ENCODE results near the gene ERC2.

Gene ERC2

DNA sequence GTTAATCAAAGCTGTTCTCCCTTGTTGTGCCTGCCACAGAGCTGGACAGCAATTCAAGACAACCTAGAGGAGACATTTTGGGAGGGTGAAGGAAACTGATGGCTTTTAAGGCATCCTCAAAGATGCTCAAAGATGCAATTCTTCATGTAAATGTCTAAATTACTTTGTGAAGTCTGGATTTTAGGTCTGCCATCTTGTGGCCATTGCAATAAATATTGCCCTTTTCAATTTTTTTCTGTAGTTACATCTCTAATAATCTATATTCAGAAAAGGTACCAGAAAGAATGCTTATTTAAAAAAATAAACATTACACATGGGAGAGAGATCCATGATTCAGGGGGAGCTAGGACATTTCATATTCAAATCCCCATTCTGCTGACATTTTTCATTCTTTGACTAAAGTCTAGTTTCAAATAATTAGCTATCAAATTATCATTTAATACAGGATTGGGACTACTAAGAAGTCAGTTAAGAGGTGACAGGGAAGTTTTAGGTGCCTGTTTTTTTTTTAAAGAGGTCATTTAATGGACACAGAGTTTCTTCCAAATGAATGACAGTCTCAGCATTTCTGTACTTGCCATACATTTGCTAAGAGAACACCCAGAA lies 721.4 kb downstream of the ERC2 start:
- peak; percentile 2 for DNase-seq (ENCODE audit: low spot score)

DNA sequence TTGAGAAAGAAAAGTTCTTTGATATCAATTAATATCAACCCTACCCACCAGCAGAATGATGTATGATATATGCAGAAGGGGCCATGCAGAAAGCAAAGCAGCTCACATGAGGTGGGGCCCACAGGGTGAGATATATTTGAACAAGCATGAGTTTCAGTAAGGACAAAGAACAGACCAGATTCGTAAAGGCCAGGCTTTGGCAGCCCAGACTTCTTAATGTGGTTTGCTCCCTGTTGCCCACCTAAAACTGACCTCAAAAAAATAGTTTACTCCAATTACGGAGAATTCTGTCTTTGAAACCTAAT lies 725.5 kb downstream of the ERC2 start:
- no peak for DNase-seq (ENCODE audit: low spot score)

DNA sequence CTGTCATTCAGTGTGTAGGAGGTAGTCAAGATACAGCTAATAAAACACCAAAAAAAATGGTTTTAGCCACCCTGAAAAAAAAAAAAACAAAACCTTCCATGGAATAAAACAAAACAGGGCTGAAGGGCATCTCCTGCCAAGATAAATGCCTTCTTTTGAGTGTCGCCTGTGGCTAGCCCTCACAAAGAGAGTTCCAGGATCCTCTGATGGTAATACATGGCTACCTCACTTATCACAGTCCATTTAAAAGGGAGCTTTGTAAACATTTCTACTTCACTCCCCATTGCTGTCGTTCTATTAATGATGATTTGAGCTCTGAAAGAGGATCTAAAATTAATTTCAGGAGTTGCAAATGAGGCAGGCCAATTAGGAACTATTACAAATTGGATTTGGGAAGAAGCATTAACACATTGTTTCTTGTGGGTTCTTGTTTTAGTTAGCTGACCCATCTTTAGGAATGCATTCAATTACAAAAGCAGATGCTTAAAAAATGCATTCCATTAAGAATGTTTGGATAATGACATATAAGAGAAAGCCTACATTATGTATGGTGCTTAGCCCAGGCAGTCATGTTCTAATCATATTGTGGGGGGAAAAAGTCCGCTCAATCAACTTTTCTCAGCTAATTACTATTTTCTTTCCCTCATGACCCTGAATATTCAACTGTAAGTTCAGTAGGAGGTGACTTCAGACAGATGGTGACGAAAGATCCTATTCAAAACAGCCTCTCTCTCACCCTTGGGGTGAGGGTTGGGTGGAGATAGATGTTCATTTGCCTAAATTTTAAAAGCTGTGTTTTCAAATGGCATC lies 726.0 kb downstream of the ERC2 start:
- DNase-seq (ENCODE audit: low spot score) = no peak

GRCh38 chr3:55737186-55737585 lies 731.1 kb downstream of the ERC2 start:
- DNase-seq (ENCODE audit: low spot score) = no peak

DNA sequence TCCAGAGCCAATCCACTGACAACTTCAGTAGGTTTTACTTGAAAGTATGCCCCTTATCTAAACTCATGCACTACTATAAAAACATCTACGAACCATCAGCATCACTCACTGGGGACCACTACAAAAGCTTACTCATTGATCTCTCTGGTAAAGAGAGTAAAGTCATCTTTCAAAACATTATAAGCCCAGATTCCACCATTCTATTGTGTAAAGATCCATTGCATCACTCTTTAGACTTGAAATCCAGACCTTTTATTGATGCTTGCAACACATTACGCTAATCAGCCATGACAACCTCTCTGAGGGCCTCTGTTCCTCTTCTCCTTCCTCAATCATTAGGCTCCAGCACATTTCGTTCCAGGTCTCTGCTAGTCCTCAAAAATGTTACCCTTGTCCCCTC lies 732.3 kb downstream of the ERC2 start:
- DNase-seq (ENCODE audit: low spot score) = no peak

DNA sequence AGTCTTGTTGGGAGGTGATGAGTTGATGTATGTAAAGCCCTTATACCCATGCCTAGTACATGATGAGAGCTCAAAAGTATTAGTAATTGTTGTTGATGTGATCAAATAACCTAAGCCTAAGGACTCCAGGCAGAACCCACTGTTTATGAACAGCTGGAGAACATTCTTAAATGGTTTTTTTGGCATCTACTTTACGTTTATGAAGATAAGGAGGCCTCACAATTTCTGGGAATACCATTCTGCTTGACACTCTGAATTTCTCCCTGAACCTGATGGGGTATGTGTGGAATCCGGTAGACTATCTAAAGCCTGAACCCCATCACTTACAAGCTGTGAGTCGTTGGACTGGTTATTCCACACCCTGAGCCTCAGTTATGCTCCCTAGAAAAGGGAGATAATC lies 736.5 kb downstream of the ERC2 start:
- DNase-seq (ENCODE audit: low spot score) = no peak

- DNase-seq (ENCODE audit: low spot score) = no peak
Measured at GRCh38 chr3:55729546-55729945, 738.7 kb downstream of the ERC2 start.

DNA sequence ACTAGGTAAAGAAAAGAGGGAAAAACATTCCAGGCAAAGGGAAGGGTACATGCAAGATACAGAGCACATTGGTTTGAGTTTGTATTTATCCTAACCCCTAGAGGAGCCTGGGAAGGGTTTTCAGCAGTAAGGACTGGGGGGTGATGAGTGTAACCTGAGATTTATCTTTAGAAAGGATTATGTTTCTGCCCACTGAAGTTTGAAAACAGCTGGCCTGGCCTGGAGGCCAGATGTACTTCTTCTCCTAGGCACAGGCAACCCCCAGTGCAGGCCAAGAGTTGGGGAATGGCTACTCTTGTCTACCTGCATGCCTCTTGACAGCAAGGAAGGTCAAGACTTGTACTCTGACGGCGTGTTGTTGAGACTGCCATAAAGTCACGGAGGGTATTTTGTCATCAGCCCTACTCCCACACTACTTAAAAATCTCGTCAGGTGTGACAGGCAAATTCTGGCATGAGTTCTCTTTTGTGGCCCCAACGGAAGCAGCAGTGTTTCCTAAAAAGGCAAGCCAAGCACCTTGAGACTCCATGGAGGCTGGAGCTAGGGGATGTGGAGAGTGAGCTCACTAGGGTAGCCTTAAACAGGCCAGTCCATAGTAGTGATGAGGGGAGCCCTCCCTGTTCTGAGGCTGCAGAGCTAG lies 739.7 kb downstream of the ERC2 start:
- no peak for DNase-seq (ENCODE audit: low spot score)

- DNase-seq (ENCODE audit: low spot score) = no peak
Measured at GRCh38 chr3:55726501-55726775, 741.8 kb downstream of the ERC2 start.

- no peak for DNase-seq (ENCODE audit: low spot score)
Measured at GRCh38 chr3:55725681-55726500, 742.4 kb downstream of the ERC2 start.

- DNase-seq (ENCODE audit: low spot score) = no peak
Measured at GRCh38 chr3:55724821-55725220, 743.4 kb downstream of the ERC2 start.

- no peak for DNase-seq (ENCODE audit: low spot score)
Measured at GRCh38 chr3:55724407-55724784, 743.9 kb downstream of the ERC2 start.

DNA sequence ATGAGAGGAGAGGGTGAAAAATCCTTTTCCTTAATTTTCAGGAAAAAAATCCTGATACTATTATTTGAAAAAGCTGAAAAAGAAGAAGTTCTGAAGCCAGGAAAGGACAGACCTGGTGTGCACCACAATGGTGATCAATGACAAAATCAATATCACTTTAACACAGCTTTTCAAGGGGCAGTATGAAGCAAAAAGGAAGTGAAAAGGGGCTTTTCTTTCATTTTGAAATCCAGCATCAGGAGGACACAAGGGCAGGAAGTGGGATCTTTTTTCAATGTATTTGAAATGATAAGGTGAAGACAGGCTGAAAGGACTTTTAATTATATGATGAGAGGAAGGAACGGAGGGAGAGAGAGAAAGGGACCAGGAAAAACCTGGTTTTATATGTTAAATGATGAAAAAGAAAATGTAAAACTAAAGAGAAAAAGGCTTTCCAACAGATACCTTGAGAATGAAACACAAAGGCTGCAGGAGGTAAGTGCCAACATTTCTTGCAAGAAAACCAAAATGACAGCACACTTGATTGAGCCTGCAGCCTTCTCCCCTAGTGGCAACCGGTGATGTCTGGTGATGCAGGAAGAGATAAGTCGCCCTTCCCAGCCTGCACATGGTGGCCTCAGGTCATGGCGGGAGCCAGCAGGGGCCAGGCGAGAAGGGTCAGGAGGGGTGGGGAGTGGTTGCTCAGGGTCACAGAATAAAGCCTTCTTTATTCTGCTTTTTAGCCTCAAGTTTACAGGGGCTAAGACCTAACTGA lies 744.4 kb downstream of the ERC2 start:
- no peak for DNase-seq (ENCODE audit: low spot score)

- peak; percentile 29 for DNase-seq (ENCODE audit: low spot score)
Measured at GRCh38 chr3:55721716-55722484, 746.4 kb downstream of the ERC2 start.

- DNase-seq (ENCODE audit: low spot score) = no peak
Measured at GRCh38 chr3:55720614-55721013, 747.7 kb downstream of the ERC2 start.

- no peak for DNase-seq (ENCODE audit: low spot score)
Measured at GRCh38 chr3:55719508-55719907, 748.8 kb downstream of the ERC2 start.

GRCh38 chr3:55719006-55719405 lies 749.3 kb downstream of the ERC2 start:
- DNase-seq (ENCODE audit: low spot score) = no peak

- no peak for DNase-seq (ENCODE audit: low spot score)
Measured at GRCh38 chr3:55718521-55718921, 749.7 kb downstream of the ERC2 start.

GRCh38 chr3:55718074-55718473 lies 750.2 kb downstream of the ERC2 start:
- no peak for DNase-seq (ENCODE audit: low spot score)

DNA sequence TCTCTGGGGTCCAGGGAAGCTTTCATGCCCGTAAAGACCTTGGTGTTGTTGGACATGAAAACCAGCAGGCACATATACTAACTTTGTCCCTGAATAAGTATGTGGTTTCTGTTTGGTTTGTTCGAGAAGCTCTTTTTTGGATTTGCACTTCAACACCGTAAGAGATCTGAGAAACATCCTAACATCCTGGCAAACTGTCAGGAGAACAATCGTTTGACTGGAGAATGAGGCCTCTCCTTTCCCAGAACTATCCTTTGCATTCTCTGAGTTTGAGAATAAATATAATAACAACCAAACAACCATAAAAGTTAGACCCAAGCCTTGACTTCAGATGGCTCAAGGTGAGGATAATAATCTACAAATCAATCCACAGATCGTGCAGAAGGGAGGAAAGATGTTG lies 750.8 kb downstream of the ERC2 start:
- DNase-seq (ENCODE audit: low spot score) = no peak

DNA sequence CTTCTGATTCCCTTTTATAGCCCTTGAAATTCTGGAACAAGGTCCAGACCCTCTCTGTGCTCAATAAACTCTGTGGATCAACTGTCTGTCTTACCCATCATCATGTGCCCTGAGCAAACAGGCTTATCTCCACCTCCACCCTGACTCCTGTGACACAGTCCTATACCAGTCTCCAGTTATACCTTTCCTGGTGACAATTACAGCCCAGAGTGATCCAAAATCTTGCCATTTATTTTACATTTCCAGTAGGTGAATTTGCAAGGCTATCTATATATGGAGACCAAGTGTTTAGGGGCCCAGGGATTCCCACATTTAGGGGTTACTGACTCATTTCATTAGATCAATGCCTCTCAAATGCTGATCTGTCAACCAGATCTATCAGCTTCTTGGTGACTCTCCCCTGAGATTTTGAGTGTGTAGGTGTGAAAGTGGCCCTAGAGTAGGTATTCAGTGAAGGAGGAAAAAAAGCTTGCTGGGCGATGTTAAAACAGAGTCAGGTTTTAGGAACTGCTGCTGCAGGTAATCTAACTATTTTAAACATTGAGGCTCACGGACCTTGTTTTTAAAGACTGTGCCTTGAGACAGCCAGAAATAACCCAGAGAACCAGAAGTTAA lies 751.5 kb downstream of the ERC2 start:
- DNase-seq (ENCODE audit: low spot score) = no peak
